Stimulated activated CD8-positive, alpha-beta memory T cell treated with anti-CD3 and anti-CD28 coated beads, Interleukin-15, amount 100 ng/mL, for 4 hours (primary cell): ENCODE data around the gene KIAA0930.
"Not testable (repeated sequence)": the region's sequence is repeated elsewhere in the genome, so short reads cannot be mapped to it uniquely, and the experiment has no call there.

Experiments
- DNase-seq, 2 donors: peaks; one replicate each; pipeline ENCODE4 v3.0.0-alpha.2; 2020; ENCODE audit warnings: low read depth in 2 of 2

KIAA0930 gene

GRCh38 chr22:45262931-45263462 is 22.3 kb upstream of the KIAA0930 start:
- DNase-seq = no peak

DNA sequence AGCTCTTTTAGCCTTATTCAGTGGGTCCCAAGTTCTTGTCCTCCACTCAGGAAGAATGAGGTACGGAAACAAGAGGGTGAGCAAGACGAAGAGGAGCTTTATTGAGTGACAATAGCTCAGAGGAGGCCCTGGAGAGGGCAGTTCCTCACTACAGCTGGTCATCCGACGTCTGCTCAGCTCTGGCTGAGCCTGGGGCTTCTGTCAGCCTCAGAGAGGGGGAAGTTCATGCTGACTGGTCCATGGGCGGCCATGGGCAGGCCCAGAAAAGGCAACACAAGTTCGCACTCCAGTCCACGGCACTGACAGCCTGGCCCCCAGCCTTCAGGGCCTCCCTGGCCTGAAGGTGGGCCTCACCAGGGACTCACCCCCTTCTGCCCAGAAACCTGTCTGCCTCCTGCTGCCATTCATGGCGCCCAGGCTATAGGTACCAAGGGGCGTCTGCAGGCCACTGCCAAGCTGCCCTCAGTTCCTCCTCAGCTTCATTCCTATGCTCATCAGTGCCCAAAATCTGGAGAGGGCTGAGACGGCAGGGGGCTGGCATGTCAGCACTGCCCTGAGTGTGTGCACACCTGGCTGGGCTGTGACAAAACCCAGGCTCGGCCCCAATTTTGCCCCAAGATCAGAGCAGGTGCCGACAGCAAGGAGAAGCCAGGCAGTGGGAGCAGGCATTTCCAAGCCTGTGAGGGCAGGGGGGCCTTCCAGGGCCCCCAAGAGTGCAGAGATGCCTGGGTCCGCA is 21.7 kb upstream of the KIAA0930 start:
- DNase-seq = no peak

- no peak for DNase-seq
Measured at GRCh38 chr22:45261407-45262088, 20.9 kb upstream of the KIAA0930 start.

GRCh38 chr22:45260395-45260759 is 19.7 kb upstream of the KIAA0930 start:
- DNase-seq = not testable (repeated sequence)

- DNase-seq = no peak
Measured at GRCh38 chr22:45259754-45260394, 19.2 kb upstream of the KIAA0930 start.

- not testable (repeated sequence) for DNase-seq
Measured at GRCh38 chr22:45257941-45258340, 17.2 kb upstream of the KIAA0930 start.

DNA sequence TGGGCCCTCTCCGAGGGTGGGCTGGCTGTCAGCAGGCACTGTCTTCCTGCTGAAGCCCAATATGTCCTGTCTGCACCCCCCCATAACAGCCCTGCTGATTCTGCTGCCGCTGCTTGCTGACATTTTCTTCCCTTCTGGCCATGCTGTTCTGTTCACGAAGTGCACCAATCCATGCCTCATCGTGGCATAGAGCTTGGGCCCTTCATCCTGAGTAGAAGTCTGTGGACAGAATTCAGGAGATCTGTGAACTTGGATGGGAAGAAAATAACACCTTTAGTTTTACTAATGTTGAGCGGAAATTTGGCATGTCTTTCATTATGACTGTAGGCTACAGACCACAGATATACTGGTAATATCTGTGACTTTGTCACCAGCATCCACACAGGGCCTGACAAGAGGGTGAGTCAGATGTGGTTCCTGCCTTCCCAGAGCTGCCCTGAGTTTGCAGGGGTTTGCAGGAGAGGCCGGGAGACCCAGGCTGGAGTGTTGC is 14.1 kb upstream of the KIAA0930 start:
- no peak for DNase-seq

DNA sequence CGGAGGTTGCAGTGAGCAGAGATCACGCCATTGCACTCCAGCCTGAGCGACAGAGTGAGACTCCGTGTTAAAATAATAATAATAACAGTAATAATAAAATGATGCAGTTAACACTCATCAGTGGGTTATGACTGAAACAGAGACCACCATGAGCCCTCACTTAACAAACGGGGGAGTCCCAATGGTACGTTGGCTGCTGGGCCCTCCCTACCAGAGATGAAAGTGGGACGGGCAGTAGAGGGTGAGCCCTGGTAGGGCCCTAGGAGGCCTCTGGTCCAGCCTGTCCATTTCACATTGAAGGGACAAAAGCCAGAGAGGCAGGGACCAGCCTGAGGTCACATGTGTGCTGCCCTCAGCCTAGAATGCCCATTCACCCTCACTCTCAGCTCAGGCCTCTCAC is 13.7 kb upstream of the KIAA0930 start:
- no peak for DNase-seq

GRCh38 chr22:45253039-45253641 is 12.4 kb upstream of the KIAA0930 start:
- DNase-seq = no peak

DNA sequence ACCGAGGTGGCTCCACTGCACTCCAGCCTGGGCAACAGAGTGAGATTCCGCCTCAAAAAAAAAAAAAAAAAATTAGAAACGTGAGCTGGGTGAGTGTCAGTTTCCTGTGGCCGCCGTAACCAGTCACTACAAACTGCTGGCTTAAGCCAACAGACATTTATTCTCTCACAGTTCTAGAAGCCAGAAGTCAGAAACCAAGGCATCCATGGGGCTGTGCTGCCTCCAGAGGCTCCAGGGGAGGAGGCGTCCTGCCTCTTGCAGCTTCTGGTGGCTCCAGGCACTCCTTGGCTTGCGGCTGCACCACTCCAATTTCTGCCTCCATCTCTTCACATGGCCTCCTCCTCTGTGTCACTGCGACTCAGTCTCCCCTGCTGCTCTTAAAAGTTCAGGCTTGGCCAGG is 11.1 kb upstream of the KIAA0930 start:
- no peak for DNase-seq

GRCh38 chr22:45248832-45249561 is 8.3 kb upstream of the KIAA0930 start:
- DNase-seq = no peak

DNA sequence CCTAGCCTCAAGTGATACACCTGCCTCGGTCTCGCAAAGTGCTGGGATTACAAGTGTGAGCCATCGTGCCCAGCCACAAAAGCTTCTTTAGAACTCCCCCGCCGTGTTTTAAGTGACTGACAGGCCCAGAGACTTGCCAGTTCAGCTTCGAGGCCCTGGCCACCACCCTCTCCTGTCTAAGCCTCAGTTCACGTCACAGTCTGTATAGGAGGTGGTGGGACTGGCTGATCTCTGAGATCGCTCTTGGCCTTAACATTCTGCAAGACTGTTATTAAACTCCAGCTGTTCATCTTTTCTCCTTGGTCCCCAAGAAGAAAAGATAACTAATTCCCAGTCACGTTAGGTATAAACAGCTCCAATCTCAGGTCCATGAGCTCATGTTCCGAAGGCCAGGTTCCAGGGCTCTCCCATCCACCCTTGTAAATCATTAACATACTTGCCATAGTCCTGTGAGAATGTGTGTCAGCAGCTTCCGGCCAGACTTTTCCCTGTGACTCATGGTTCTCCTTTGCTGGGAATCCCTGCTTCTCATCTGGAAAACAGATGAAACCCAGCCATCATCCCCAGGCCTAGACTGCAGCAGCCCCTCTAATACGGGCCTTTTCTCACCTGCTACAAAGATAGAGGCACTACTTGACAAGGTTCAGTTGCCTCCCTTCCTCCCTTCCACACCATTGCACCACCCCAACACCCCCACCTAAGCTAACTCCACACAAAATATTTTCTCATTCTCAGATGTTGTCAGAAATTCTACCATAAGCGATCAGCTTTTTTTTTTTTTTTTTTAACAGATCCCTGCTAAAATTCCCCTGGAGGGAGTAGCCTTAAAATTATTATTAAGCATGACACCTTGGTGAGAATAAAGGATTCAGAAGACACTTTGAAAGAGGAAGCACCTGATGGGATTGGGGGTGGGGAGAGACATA is 5.6 kb upstream of the KIAA0930 start:
- no peak for DNase-seq

DNA sequence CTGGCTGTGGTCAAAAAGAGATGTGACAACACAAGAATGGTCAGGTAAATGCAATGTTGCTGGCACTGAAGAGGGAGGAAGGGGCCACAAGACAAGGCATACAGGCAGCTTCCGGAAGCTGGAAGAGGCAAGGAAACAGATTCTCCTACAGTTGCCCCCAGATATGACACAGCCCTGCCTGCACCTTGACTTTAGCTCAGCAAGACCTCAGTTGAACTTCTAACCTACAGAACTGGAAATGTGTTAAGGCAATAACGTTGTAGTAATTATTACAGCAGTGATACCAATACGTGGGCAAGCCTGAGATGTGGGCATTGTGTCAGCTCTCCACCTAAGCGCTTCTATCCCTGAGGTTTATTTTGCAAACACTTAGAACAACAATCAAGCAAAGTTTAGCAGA is 4.2 kb upstream of the KIAA0930 start:
- DNase-seq = no peak

GRCh38 chr22:45242778-45243191 is 2.1 kb upstream of the KIAA0930 start:
- DNase-seq = no peak

DNA sequence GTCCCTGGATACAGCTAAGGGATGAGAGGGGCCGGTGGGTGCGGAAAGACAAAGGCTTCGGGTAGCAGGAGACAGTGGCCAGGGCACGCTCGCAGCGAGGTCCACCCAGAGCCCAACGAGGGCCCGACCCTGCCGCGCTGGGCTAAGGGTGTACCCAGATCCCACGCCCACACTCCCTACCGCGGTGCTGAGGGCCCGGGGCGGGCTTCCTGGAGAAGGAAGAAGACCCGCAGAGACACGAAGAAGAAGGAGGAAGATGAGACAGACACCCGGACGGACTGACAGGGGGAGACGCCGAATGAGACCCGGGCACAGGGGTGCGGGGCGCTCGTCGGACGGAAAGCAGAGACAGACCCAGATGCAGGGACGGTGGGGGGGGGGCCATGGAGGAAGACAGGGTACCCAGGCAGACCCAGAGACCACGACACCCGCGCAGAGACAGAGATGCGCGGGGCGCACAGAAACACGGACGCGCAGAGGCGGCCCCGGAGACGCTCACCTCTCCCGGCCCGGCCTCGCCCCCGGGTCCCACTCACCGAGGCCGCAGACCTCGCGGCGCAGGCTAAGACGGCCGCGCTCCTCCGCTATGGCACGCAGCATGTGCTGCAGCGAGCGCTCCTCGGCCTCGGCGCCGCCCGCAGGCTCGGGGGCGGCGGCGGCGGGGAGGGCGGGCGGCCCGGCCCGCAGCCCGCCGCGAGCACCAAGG is 437 bp downstream of the KIAA0930 start:
- no peak for DNase-seq

DNA sequence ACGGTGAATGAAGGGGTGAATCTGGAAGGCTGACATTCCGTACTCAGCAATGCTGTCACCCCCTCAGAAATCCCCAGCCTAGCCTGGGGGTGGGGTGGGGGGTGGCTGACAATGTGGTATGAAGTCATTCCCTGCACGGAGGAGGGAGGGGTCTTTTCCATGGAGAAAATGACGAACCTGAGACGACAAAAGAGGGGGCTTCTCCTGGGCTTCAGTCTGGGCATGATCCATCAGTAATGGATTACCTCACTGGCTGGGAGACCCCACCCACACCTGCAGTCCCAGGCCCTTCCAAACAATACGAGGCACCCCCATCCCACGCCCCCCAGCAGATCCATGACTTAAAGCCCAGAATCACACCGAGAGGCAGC is 1.0 kb downstream of the KIAA0930 start:
- no peak for DNase-seq

GRCh38 chr22:45238957-45239680 is 1.6 kb downstream of the KIAA0930 start:
- no peak for DNase-seq

DNA sequence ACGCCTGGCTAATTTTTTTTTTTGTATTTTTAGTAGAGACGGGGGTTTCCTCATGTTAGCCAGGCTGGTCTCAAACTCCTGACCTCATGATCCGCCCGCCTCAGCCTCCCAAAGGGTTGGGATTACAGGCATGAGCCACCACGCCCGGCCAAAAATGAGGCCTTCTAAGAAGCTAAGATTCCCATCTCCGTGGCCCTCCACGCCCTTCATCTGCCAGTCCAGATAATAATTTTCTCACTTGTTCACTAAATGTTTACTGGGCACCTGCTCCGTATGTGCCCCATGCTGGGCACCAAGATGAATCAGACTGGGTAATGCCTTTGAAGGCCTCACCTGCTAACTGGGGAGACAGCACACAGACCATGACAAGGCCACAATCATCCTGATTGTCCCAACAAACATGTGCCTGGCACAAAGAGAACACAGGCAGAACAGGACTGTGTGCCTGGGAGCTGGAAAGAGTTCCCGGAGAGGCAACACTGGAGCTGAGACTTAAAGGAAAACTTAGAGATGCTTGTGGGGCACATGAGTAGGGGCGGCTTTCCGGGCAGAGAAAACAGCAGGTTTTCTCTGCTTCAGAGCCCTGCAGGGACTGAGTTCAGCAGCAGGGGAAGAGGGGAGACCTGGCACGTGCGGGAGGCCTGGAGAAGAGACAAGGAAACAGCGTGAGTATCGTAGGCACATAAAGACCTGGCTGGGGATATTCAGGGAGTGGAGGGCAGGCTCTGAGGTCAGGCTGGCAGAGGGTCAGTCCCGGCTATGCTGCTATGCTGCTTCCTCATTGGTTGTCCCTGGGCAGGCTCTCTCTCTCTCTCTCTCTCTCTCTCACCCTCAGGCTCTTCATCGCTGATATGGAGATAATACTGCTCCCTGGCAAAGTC is 2.4 kb downstream of the KIAA0930 start:
- DNase-seq = no peak
